Activated CD4-positive, alpha-beta T cell treated with anti-CD3 and anti-CD28 coated beads for 1 hour (primary cell): ENCODE measurements around the gene KLK3.
"Not testable (repeated sequence)": the region's sequence is repeated elsewhere in the genome, so short reads cannot be mapped to it uniquely, and the experiment has no call there.

Experiments used
- DNase-seq: peaks from one replicate; pipeline ENCODE4 v3.0.0-alpha.2; 2020

Gene KLK3

DNA sequence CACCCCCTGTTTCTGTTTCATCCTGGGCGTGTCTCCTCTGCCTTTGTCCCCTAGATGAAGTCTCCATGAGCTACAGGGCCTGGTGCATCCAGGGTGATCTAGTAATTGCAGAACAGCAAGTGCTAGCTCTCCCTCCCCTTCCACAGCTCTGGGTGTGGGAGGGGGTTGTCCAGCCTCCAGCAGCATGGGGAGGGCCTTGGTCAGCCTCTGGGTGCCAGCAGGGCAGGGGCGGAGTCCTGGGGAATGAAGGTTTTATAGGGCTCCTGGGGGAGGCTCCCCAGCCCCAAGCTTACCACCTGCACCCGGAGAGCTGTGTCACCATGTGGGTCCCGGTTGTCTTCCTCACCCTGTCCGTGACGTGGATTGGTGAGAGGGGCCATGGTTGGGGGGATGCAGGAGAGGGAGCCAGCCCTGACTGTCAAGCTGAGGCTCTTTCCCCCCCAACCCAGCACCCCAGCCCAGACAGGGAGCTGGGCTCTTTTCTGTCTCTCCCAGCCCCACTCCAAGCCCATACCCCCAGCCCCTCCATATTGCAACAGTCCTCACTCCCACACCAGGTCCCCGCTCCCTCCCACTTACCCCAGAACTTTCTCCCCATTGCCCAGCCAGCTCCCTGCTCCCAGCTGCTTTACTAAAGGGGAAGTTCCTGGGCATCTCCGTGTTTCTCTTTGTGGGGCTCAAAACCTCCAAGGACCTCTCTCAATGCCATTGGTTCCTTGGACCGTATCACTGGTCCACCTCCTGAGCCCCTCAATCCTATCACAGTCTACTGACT lies at the start of gene KLK3:
KLK3 (plus strand) TSS at position 280 of the 775 bp plus-strand sequence; CDS start at position 321, 41 bp downstream.
- no peak for DNase-seq

DNA sequence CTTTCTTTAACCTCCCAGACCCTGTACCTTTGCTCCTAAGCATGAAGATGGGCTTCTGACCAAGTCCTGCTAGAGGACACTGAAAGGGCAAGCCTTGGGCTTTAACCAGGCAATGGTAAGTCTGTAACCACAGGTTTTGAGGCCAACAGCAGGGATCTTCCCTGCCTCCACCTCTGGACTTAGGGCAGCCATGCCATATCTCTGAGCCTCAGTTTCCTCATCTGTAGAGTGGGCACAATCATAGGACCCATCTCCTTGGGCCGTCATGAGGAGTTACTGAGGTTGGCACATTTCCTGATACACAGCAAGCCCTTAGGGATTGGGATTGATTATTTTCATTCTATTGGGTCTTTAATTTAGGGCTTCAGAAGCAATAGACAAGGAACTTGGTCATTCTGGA lies 45.9 kb upstream of the KLK3 start:
- DNase-seq, result no peak

DNA sequence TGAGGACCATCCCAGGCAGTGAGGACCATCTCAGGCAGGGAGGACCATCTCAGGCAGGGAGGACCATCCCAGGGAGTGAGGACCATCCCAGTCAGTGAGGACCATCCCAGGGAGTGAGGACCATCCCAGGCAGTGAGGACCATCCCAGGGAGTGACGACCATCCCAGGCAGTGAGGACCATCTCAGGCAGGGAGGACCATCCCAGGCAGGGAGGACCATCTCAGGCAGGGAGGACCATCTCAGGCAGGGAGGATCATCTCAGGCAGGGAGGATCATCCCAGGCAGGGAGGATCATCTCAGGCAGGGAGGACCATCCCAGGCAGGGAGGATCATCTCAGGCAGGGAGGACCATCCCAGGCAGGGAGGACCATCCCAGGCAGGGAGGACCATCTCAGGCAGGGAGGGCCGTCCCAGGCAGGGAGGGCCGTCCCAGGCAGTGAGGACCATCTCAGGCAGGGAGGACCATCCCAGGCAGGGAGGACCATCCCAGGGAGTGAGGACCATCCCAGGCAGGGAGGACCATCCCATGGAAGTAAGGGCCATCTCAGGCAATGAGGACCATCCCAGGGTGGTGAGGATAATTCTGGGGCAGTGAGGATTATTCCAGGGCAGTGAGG lies 43.0 kb upstream of the KLK3 start:
- DNase-seq, result not testable (repeated sequence)

DNA sequence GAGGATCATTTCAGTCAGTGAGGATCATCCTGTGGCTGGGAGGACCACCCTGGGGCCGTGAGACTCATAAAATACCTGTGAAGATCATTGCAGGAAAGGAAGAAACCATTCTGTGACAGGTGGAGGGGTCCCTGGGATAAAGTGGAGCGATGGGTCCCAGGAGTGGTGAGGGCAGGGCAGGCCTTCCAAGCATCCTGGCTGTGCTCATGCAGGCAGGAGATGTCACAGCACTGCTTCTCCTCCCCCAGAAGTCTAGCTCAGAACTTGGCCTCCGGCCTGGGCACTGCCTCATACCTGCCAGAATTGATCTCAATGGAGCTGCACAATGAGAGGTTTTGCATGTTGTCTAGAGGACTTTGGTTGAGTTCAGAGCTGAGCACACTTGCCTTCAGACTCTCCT lies 42.2 kb upstream of the KLK3 start:
- no peak for DNase-seq

DNA sequence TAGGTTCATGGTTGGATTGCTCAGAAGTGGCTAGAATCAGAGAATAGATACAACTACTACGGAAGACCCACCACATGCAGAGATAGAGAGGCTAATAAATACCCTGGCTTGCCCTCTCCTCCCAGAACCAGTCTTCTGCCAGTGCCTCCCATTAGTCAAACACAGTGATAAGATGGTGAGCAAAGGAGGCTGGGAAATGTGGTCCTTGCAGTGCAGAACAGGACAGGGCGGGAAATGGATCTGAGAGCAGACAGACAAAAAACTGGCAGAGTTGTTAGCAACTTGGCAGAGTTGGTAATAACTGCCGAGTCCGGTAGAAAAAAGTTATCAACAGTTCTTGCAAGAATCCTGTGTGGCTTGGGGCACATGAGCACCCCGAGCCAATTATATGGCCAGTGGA lies 39.8 kb upstream of the KLK3 start:
- no peak for DNase-seq

DNA sequence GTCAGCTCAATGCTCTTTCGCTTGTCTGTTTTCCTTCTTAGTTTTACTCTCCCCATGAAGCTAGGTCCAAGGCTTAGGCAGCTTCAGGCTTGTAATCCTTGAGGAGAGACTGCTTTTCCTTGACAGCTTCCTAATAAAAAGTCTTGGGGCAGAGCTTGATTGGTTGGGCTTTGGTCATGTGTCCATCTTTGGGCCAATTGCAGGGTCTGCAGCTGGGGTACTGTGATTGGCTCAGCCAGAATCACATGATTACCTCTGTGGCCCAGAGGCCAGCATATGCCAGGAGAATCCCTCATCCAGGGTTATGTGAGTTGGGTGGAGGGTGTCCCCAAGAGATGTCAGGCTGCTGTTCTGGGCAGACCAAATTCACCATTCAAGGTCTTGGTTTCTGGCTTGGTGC lies 39.3 kb upstream of the KLK3 start:
- DNase-seq, result no peak

DNA sequence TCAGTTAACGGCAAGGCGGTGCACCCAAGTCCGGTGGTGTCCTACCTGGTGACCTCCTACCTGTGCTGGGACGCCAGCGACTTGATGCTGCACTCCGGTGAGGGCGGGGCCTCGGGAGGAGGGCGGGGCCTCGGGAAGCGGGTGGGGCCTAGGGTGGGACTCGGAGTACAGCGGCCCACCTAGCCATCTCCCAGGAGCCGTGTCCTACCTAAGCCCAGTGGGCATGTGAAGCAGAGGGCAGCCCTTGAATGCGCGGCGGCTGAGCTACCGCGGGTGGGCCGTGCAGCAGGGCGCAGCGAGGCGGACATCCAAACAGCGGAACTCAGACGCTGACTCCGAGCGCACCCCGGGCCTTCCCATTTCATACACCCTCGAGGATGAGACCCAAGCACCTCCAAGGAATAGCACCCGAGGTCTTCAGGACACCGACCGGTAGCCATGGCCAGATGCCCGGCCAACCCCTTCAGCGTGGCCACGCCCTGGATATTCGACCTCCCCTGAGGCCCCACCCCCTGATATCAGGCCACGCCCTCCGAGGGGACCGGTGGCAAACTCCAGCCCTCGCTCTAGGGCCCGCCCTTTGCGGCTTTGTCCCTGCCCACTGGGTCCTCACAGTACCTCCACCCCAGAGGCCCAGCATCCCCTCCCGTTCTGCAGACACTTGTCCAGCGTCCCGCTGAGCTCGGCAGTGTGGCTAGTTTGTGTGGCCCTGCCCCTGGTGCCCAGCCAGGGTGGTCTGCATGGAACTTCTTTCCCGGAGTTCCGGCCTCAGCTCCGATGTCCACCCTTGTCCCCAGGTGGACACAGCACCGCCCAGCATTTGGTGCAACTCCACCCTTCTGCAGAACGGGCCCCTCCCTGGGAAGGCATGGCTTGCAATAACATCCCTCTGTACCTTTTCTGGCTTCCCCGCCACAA lies 36.5 kb upstream of the KLK3 start:
- DNase-seq, result no peak

DNA sequence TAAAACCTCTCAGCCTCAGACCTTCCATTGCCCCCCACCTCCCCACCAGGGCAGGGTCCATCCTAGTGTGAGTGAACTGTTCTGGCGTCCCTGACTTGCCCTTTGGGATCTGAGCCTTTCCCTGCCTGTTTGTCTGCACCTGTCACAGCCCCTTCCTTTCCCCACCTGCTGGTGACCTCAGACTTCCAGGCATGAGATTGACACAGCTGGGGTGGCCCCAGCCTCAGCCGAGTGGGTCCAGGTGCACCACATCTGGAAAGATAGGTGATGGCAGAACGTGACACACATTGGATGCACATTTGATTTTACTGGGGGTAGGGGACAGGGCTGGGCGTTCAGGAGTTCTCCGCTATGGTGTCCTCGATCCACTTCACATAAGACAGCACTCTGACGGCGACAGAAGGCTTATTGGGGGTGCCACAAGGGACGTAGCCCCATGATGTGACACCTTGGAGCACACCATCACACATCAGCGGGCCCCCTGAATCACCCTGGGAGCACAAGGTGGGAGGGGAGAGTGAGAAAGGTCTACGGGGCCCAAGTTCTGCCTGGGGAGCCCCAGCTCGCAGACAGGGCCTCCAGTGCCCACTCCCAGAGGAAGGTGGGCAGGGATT lies 35.7 kb upstream of the KLK3 start:
- DNase-seq, result no peak

DNA sequence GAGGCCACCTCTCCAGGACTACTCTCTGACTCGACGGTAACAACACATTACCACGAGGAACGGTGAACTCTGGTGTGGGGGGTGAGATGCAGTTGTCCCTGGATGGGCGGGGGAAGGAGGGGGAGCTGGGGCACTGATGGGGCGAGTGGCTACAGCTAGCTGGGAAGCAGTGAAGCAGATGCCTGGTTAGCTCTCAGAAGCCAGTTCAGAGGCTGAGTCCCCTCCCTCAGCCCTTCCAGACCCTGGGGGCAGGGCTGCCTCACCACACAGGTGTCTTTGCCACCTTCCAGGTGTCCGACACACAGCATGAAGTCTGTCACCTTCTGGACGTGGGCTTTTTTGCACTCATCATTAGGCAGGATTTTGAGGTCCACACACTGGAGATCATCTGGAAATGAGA lies 35.1 kb upstream of the KLK3 start:
- no peak for DNase-seq

DNA sequence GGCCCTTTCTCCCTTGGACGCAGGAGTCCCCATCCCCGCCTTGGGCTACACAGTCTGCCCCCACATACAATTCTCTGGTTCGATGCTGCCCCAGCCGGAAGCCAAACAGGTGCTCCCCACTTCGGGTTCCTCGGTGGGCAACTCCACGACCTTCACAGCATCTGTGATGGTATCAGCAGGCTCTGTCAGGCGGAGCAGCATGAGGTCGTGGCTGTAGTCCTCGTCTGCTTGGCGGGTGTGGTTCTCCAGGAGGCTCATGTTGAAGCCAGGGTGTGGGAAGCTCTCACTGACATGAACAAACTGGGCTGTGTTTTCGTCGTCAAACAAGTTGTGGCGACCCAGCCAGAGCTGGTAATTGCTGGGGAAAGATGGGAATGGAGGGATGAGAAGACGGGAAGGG lies 34.6 kb upstream of the KLK3 start:
- no peak for DNase-seq

DNA sequence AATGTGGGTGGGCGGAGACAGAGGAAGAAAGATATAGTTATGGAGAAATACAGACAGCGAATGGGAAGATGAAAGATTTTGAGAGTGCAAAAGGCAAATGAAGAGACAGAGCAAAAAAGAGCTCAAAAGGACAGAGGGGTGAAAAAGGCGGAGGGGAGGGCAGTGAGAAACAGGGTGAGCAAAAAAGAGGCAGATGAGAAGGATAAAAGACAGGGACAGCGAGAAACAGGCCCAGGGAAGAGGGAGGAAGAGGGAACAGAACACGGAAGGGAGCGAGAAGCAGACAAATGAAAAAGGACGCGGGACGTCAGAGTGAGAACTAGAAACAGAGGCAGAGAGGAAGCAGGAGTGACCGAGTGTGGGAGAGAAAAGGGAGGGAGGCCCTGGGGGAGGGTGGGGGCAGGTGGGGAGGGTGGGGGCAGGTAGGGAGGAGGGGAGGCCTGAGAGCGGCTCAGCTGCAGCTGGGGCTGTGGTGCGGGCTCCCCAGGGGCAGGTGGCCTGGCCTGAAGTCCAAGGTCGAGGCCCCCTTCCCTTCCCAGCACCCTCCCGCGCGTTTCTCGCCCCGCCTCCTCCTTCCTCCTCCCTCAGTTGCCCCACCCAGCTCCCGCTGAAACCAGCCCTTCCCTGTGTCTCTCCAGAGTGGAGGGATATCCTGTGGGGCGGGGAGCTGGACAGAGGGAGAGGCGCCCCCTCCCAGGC lies 34.0 kb upstream of the KLK3 start:
- DNase-seq, result no peak

DNA sequence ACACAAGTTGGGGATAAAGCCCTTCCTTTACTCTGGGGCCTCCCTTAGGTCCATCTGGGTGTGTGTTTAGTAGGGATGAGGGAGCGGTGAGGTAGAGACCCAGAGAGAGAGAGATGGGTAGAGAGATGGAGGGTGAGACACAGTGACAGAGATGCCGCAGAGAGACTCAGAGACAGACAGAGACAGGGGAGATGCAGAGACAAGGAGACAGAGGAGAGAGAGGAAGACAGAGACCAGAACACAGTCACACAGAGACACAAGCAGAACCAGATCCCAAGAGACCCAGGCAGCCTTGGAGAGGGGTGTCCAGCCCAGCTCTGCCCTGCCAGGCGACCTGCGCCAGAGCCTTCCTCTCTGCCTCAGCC lies 33.5 kb upstream of the KLK3 start:
- DNase-seq, result no peak

DNA sequence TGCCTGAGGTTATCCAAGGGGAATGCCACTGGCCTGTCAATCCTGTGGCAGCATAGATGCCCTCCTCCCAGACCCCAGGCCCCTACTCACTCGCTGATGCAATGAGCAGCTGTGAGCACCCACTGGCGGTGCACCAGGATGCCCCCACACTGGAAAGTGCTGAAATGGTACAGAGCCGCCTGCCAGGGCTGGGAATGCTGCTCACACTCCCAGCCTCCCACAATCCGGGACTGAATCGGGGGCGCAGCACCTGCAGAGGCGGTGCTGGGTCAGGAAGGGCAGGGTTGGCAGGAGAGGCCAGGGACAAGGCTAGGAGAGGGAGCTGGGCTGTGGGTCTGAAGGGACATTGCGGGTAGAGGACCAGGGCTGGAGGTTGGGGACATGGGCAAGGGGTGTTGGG lies 33.1 kb upstream of the KLK3 start:
- no peak for DNase-seq

DNA sequence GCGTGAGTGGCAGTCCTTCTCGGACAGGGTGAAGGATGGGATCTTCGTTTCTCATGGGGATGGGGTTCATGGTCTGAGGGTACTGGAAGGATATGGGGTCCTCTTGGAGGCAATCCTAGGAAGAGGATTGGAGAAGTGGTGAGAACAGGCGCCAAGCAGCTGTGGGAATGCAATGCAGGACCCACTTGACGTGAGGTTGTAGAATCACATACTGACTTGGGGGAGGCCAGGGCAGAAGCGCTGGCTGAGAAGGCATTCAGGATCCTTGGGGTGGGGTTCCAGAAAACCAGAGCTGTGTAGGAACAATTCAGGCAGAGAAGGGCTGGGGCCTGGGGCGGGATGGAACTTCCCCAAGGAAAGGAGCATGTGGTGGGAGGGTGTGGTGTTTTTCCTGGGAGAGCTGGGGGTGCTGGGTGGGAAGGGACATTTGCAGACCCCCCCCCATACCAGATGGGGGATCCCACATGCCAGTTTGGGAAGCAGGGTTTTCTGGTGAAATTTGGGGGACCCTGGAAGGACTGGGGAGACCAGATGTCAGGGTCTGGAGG lies 32.0 kb upstream of the KLK3 start:
- DNase-seq, result no peak

DNA sequence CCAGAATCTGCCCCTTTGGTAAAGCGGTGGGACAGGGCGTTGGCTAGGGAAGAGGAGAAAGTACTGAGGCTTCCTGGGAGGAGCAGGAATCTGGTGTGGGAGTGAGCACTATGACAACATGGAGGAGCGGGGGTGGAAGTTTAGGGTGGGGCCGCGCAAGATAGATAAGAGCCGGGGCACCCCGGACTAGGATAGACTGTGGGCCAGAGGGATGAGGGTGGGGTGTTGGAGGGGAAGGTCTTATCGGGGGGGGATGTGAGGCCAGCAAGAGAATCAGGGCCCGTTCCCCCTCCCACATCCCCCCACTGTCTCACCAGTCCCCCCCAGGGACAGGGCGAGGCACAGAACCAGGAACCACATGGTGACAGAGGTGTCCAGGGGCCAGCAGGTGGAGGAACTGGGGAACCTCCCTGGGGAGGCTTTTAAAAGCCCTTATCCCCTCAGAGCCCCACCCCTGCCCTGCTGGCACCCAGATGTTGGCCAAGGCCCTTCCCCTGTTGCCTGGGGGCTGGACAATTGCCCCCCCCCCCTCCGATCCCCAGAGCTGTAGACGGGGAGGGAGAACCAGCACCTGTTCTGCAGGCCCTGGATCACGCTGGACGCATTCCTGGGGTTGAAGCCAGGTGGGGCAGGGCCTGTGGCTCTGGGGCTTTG lies 31.2 kb upstream of the KLK3 start, which contains the start of gene KLK1:
KLK1 (minus strand) TSS at position 399 of the 654 bp plus-strand sequence; CDS start at position 360, 39 bp downstream.
- no peak for DNase-seq

DNA sequence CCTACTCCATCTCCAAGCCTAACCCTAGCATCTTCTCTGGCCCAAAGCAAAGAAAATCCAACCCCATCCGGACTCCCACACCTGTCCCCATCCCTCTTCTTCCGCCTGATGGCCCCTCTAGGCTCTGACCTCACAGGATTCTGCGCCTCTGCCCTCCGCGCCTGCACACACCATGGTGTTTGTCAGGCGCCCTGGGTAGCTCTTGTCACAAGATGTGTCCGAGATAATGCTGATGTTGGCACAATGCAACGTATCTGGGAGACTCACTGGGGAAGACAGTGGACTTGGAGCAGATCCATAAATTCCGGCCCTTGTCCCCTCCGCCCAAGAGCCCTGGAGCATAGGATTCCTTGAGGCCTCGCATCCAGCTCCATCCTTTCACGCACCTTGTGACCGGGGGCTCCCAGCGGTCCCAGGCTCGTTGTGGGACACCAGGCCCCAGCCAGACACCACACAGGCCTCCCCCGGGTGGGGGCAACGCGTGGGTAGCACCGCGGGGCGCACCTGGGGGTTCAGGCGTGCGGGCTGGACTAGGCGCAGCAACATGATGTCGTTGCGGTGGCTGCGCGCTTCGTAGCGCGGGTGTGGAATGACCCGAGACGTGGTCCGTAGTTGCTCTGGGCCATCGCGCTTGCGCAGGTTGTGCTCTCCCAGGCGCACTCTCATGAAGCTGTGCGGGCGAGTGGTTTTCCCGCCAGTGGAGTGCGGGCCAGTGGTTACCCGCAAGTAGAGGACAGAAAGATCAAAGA lies 28.0 kb upstream of the KLK3 start:
- no peak for DNase-seq

DNA sequence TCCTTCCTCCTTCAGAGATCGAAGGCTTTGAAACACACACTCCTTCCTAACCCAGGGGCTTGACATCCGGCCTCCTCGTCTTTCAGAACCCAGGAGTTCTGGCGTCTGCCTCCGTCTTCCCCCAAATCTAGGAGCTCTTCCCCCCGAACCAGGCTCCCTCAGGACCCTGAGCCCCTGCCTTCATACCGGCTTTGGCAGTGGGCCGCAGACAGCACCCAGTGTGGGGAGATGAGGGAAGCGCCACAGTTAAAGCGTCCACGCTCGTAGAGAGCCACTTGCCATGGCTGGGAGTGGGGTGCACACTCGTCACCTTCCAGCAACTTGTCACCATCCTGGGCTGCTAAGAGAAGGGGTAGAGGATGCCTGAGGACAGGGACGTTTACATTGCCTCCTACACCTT lies 27.2 kb upstream of the KLK3 start:
- DNase-seq, result no peak

DNA sequence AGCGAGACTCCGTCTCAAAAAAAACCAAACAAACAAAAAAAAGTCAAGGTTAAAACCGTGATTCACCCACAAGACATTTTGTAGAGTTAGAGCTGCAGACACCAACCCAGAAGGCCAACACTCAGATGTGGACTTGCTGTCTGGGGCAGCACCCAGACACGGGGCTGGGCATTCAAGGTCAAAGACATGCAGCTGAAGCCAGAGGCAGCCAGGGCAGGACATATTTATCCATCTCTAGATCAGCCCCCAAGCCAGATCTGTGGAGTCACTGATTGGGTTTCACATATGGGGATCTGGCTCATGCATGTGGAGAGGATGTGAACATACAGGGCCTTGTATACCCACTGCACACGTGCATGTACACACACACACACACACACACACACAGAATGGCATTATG lies 24.9 kb upstream of the KLK3 start:
- no peak for DNase-seq

DNA sequence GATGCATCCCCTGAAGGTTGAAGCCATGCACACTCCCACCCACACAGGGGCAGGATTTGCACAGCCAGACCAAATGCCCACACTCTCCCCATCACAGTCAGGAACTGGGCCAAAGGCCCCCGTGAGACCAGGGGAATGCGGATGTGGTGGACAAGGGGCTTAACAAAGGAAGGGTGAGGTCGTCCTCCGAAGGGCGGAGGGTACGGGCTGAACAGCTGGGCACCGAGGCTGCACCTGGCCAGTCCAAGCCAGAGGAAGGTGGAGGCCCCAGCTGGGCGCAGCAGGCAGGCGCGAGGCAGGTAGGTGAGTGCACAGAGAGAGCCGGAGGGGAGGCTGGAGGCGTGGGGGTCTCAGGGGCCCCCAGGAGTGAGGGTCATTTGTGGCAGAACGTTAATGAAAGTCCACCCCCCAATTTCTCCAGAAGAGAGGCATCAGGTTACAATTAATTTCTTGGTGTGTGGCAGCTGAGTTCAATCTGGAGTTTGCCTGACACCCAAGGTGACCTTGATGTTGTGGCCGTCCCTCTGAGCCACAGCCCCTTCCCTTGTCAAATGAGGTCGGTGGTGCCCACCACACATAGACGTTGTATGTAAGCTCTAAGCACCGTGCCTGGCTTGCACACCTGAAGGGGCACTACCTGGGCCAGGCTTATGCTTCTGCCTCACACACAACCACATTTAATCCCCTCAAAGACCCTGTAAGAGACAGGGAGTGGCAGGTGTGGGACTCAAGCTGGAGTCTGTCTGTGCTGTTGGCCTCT lies 24.3 kb upstream of the KLK3 start:
- DNase-seq, result no peak

DNA sequence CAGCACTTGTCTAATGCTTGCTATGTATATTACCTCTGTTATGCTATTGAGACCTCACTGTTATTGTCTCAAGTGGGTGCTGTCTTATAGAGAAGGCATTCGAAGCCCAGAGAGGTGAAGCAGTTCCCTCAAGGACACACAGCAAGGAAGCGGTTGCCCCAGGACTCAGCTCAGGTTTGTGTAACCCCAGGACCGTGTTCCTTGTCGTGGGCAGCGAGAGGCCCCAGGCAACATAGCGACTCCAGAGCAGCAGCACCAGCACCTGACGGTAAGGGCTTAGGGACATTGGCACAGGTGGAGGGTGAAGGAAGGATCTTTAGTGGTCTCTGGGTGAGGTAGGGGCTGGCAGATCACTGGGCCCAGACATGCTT lies 23.7 kb upstream of the KLK3 start:
- DNase-seq, result no peak
